Keratinocyte (primary cell): ENCODE results near the gene ZNF664.

Experiments
- CTCF ChIP-seq, 3 experiments: IDR thresholded peaks in 1 of 3; conservative IDR thresholded peaks in 1 of 3; optimal IDR thresholded peaks in 1 of 3; 2 replicates in 2 of 3; 3 replicates in 1 of 3; pipeline versions ENCODE3 to v1.5.1; 2011; ENCODE audit warnings: low read length in 3 of 3, mild to moderate bottlenecking in 3 of 3, moderate library complexity in 2 of 3, control low read depth in 1 of 3, inconsistent platforms in 1 of 3; ENCODE audit not compliant: insufficient read depth in 2 of 3; ENCODE audit errors: extremely low read depth in 1 of 3
- EZH2 ChIP-seq: IDR thresholded peaks from one replicate; pipeline ENCODE4 v1.6.1; 2012; ENCODE audit warnings: inconsistent platforms, mild to moderate bottlenecking, low read length, moderate library complexity

- TF ChIP-seq CTCF (optimal IDR thresholded peaks at IDR 0.05 in 1 of 3, IDR thresholded peaks at IDR 0.05 in 1 of 3, conservative IDR thresholded peaks at IDR 0.05 in 1 of 3; ENCODE audit: extremely low read depth in 1 of 3, insufficient read depth in 2 of 3, low read length in 3 of 3) (no peak), EZH2 (no peak)
Measured at GRCh38 chr12:123937707-123938591, 35.1 kb upstream of the ZNF664 start.
